ENCODE measurements around the gene SLC25A21.
"Not testable (repeated sequence)": the region's sequence is repeated elsewhere in the genome, so short reads cannot be mapped to it uniquely, and the experiment has no call there.

The SLC25A21 gene

GRCh38 chr14:36997843-36998242 is 174.6 kb downstream of the SLC25A21 start:
- Mint-ChIP-seq H3K4me3 (no peak overlapping the region), H3K9me3 (peaks cover 2% of the 10 kb centered on the region), H3K36me3 (ENCODE audit: low read depth) (no peaks in the 10 kb centered on the region), H3K27me3 (no peaks in the 10 kb centered on the region), H3K27ac (no peak overlapping the region), H3K4me1 (ENCODE audit: low read depth) (no peaks in the 10 kb centered on the region)
- no peak for DNase-seq

GRCh38 chr14:36996857-36997590 is 175.4 kb downstream of the SLC25A21 start:
- Mint-ChIP-seq H3K27me3 (no peaks in the 10 kb centered on the region), H3K4me3 (no peak overlapping the region), H3K9me3 (peaks cover 2% of the 10 kb centered on the region), H3K36me3 (ENCODE audit: low read depth) (no peaks in the 10 kb centered on the region), H3K4me1 (ENCODE audit: low read depth) (no peaks in the 10 kb centered on the region), H3K27ac (no peak overlapping the region)
- no peak for DNase-seq

- no peaks in the 10 kb centered on the region for H3K27me3 Mint-ChIP-seq
- no peak overlapping the region for H3K4me3 Mint-ChIP-seq
- H3K27ac Mint-ChIP-seq, result no peak overlapping the region
- no peaks in the 10 kb centered on the region for H3K9me3 Mint-ChIP-seq
- H3K36me3 Mint-ChIP-seq (ENCODE audit: low read depth), result no peaks in the 10 kb centered on the region
- DNase-seq, result no peak
- H3K4me1 Mint-ChIP-seq (ENCODE audit: low read depth), result no peaks in the 10 kb centered on the region
Observed at GRCh38 chr14:36996133-36996856, 176.1 kb downstream of the SLC25A21 start.

- Mint-ChIP-seq H3K4me3 (no peak overlapping the region), H3K36me3 (ENCODE audit: low read depth) (no peaks in the 10 kb centered on the region), H3K27ac (no peak overlapping the region), H3K27me3 (no peaks in the 10 kb centered on the region), H3K4me1 (ENCODE audit: low read depth) (no peaks in the 10 kb centered on the region), H3K9me3 (peaks cover 4% of the 10 kb centered on the region)
- DNase-seq, result no peak
Observed at GRCh38 chr14:36989806-36990205, 182.6 kb downstream of the SLC25A21 start.

GRCh38 chr14:36988989-36989388 is 183.4 kb downstream of the SLC25A21 start:
- DNase-seq, result no peak
- Mint-ChIP-seq H3K27me3 (no peaks in the 10 kb centered on the region), H3K4me1 (ENCODE audit: low read depth) (no peaks in the 10 kb centered on the region), H3K4me3 (no peak overlapping the region), H3K27ac (no peak overlapping the region), H3K36me3 (ENCODE audit: low read depth) (no peaks in the 10 kb centered on the region), H3K9me3 (peaks cover 4% of the 10 kb centered on the region)

GRCh38 chr14:36988568-36988967 is 183.8 kb downstream of the SLC25A21 start:
- no peak overlapping the region for H3K27ac Mint-ChIP-seq
- no peak overlapping the region for H3K4me3 Mint-ChIP-seq
- no peaks in the 10 kb centered on the region for H3K27me3 Mint-ChIP-seq
- no peaks in the 10 kb centered on the region for H3K36me3 Mint-ChIP-seq (ENCODE audit: low read depth)
- no peaks in the 10 kb centered on the region for H3K4me1 Mint-ChIP-seq (ENCODE audit: low read depth)
- peaks cover 4% of the 10 kb centered on the region for H3K9me3 Mint-ChIP-seq
- DNase-seq, result no peak

- H3K4me1 Mint-ChIP-seq (ENCODE audit: low read depth), result no peaks in the 10 kb centered on the region
- H3K27ac Mint-ChIP-seq, result no peak overlapping the region
- H3K36me3 Mint-ChIP-seq (ENCODE audit: low read depth), result no peaks in the 10 kb centered on the region
- H3K9me3 Mint-ChIP-seq, result peaks cover 7% of the 10 kb centered on the region
- no peaks in the 10 kb centered on the region for H3K27me3 Mint-ChIP-seq
- H3K4me3 Mint-ChIP-seq, result no peak overlapping the region
- no peak for DNase-seq
Observed at GRCh38 chr14:36986407-36986806, 186.0 kb downstream of the SLC25A21 start.

GRCh38 chr14:36981832-36982529 is 190.4 kb downstream of the SLC25A21 start:
- no peaks in the 10 kb centered on the region for H3K27me3 Mint-ChIP-seq
- no peaks in the 10 kb centered on the region for H3K36me3 Mint-ChIP-seq (ENCODE audit: low read depth)
- DNase-seq, result no peak
- H3K4me1 Mint-ChIP-seq (ENCODE audit: low read depth), result no peaks in the 10 kb centered on the region
- no peak overlapping the region for H3K27ac Mint-ChIP-seq
- peaks cover 4% of the 10 kb centered on the region for H3K9me3 Mint-ChIP-seq
- H3K4me3 Mint-ChIP-seq, result no peak overlapping the region

GRCh38 chr14:36980413-36980812 is 192.0 kb downstream of the SLC25A21 start:
- H3K27me3 Mint-ChIP-seq; H3K36me3 Mint-ChIP-seq (ENCODE audit: low read depth); H3K4me3 Mint-ChIP-seq; DNase-seq; H3K27ac Mint-ChIP-seq; H3K4me1 Mint-ChIP-seq (ENCODE audit: low read depth): not testable (repeated sequence)
- H3K9me3 Mint-ChIP-seq, result peaks cover 10% of the 10 kb centered on the region

- Mint-ChIP-seq H3K27me3 (no peaks in the 10 kb centered on the region), H3K4me3 (no peak overlapping the region), H3K9me3 (peaks cover 10% of the 10 kb centered on the region), H3K27ac (no peak overlapping the region), H3K4me1 (ENCODE audit: low read depth) (no peaks in the 10 kb centered on the region), H3K36me3 (ENCODE audit: low read depth) (no peaks in the 10 kb centered on the region)
- DNase-seq, result no peak
Observed at GRCh38 chr14:36979863-36980262, 192.5 kb downstream of the SLC25A21 start.

GRCh38 chr14:36976571-36977023 is 195.8 kb downstream of the SLC25A21 start:
- DNase-seq, result no peak
- no peaks in the 10 kb centered on the region for H3K36me3 Mint-ChIP-seq (ENCODE audit: low read depth)
- no peak overlapping the region for H3K4me3 Mint-ChIP-seq
- no peaks in the 10 kb centered on the region for H3K4me1 Mint-ChIP-seq (ENCODE audit: low read depth)
- peaks cover 8% of the 10 kb centered on the region for H3K9me3 Mint-ChIP-seq
- H3K27ac Mint-ChIP-seq, result no peak overlapping the region
- no peaks in the 10 kb centered on the region for H3K27me3 Mint-ChIP-seq

- Mint-ChIP-seq H3K9me3 (peaks cover 8% of the 10 kb centered on the region), H3K4me3 (no peak overlapping the region), H3K4me1 (ENCODE audit: low read depth) (no peaks in the 10 kb centered on the region), H3K27me3 (no peaks in the 10 kb centered on the region), H3K27ac (no peak overlapping the region), H3K36me3 (ENCODE audit: low read depth) (no peaks in the 10 kb centered on the region)
- DNase-seq, result no peak
Observed at GRCh38 chr14:36975834-36976233, 196.6 kb downstream of the SLC25A21 start.

GRCh38 chr14:36974985-36975384 is 197.4 kb downstream of the SLC25A21 start:
- Mint-ChIP-seq H3K27me3 (no peaks in the 10 kb centered on the region), H3K4me1 (ENCODE audit: low read depth) (no peaks in the 10 kb centered on the region), H3K36me3 (ENCODE audit: low read depth) (no peaks in the 10 kb centered on the region), H3K4me3 (no peak overlapping the region), H3K27ac (no peak overlapping the region), H3K9me3 (peaks cover 6% of the 10 kb centered on the region)
- no peak for DNase-seq

- no peak for DNase-seq
- Mint-ChIP-seq H3K27ac (no peak overlapping the region), H3K27me3 (no peaks in the 10 kb centered on the region), H3K4me3 (no peak overlapping the region), H3K36me3 (ENCODE audit: low read depth) (no peaks in the 10 kb centered on the region), H3K4me1 (ENCODE audit: low read depth) (no peaks in the 10 kb centered on the region), H3K9me3 (peaks cover 6% of the 10 kb centered on the region)
Observed at GRCh38 chr14:36973806-36974442, 198.5 kb downstream of the SLC25A21 start.

Data from activated T-cell treated with anti-CD3 and anti-CD28 coated beads, Interleukin-2, amount 50 U/mL, for 24 hours (primary cell).